ENCODE measurements around the gene PGBD5.

- TF ChIP-seq CTCF (IDR thresholded peaks at IDR 0.05) (no peak), POLR2A (IDR thresholded peaks at IDR 0.05) (no peak)
These were observed 38.5 kb upstream of the PGBD5 start for GRCh38 chr1:230464671-230465070.
